GM19025 (cell line): ENCODE results near the gene THBS2.
"Not testable (repeated sequence)": the region's sequence is repeated elsewhere in the genome, so short reads cannot be mapped to it uniquely, and the experiment has no call there.

Experiments used
- ATAC-seq: cut with Tn5 transposase; IDR thresholded peaks from one replicate; pipeline ENCODE4 v1.9.1; 2021; ENCODE audit warnings: mild to moderate bottlenecking, low read depth, moderate library complexity; ENCODE audit not compliant: unreplicated experiment

Gene THBS2

DNA sequence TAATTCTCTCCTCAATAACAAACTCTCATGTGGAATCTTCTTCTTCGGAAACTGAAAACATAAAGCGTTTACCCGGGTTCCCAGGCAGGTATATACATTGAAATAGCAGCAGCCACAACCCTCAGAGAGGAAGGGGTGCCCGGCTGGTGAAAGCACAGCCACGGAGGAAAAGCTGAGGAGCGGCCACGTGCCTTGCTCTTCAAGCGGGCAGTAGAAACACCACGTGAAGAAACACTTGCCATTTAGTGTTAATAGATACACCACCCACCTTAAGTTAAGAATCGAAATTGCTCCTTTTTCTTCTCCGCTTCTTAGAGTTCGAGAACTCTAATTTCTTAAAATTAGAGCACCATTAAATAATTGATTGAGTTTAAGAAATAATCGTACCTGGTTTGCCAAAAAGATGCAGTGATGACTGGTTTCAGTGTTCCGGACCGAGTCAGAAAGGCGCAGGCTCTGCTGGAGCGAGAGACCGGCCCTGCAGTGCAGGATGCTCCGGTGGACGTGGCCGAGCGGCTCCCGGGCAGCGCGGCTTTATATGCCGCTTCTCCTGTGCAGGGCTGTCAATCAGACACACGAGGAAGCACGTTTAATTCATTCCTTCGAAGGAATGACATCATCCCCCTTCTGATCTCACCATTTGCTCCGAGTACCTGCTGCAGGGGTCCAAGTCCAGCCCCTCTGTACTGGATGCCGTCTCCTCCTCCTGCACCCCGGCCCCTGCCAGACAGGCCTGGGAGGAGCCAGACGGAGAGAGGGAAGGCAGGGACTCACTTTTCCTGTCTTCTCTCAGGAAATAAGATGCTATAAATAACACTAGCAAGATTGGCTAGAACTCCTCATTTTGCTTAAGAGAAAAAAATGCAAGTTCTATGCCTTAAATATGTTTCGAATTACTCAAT is at the start of gene THBS2:
THBS2 (minus strand) TSS at position 510 of the 902 bp plus-strand sequence. CDS start 3,062 bp downstream, outside the sequence.
- no peak for ATAC-seq

DNA sequence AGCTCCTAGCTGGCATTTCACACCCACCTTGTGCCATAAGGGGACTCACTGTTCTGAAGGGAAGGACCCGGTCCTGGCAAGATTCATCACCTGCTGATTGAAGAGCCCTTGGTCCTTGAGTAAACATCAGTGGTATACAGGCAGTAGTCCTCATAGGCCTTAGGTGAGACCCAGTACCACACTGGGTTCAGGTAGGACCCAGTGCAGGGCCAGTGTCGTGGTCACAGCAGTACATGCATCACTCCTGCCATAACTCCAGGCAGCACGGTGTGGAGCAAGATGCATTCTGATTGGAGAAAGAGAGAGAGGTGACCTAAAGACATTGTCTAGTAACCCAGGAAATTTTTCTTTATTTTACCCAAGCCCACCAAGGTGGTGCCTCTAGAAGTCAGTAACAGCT is 49.1 kb upstream of the THBS2 start:
- no peak for ATAC-seq

DNA sequence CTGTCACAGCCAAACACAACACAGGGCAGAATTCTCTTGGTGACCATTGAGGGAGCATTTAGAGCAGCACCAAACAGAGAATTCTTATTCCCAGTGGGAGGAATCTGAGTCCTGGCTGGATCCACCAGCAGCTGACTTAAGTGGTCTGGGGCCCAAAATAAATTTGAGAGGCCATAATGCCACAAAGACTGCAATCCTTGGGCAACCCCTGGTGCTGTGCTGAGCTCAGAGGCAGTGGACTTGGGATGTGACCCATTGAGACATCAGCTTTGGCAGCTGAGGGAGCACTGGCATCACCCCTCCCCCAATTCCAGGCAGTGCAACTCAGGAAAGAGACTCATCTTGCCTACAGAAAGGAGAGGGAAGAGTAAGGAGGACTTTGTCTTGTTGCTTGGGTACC is 48.6 kb upstream of the THBS2 start:
- ATAC-seq = no peak

DNA sequence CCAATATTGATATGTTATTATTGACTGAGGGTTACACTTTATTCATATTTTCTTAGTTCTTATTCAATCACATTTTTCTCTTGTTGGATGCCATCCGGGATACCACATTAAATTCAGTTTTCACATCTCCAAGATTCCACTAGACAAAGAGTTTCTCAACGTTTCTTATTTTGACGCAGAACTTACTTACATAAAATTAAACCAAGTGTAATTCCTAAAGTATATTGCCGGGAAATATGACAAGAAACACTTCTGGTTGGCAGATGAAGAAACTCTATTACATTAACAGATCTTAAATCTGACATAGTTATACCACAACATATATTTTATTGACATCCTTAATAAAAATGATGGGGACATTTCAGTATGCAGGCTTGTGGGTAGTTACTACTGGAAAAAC is 47.3 kb upstream of the THBS2 start:
- ATAC-seq = no peak

DNA sequence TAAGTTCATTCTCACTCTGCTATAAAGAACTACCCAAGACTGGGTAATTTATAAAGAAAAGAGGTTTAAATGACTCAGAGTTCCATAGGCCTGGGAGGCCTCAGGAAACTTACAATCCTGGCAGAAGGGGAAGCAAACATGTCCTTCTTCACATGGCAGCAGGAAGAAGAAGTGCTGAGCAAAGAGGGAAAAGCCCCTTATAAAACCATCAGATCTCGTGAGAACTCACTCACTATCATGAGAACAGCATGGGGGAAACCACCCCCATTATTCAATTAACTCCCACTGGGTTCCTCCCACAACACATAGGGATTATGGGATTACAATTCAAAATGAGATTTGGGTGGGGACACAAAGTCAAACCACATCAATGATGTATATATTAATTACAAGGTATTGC is 45.0 kb upstream of the THBS2 start:
- ATAC-seq = not testable (repeated sequence)

DNA sequence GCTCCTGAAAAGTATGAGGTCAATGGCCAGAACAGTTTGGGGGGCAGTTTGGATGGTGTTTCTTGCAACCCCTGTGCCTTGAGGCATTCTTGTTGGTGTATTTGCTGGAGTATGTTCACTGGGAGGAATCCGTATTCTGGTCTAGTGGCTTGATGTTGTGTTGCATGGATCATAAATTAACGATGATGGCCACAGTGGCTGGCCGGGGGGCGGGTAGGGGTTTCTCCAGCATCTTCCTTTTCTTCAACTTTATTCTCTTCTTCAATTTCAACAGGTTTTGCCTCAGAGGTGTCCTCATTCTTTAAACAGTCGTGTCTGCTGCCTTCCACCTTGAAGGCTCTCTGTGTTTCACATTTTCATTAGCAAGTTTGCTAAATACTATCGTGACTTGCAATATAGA is 43.0 kb upstream of the THBS2 start:
- ATAC-seq = no peak

DNA sequence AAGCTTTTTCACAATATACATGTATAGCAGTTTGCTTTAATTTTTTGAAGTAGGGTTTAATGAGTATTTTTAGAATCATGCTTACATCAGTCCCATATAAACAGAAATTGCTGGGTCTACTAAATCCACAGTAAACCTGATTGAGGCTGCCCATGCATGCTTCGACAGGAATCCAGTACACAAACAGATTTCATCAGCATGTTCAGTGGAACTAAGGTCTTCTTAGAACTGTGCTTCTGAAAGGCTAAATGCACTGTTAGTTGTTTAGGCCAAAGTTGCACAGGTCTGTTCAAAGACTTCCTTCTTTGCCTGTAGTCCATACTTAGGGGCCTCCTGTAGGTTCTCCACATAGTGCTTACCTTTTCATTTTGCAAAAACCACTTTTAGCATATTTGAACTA is 42.5 kb upstream of the THBS2 start:
- no peak for ATAC-seq

DNA sequence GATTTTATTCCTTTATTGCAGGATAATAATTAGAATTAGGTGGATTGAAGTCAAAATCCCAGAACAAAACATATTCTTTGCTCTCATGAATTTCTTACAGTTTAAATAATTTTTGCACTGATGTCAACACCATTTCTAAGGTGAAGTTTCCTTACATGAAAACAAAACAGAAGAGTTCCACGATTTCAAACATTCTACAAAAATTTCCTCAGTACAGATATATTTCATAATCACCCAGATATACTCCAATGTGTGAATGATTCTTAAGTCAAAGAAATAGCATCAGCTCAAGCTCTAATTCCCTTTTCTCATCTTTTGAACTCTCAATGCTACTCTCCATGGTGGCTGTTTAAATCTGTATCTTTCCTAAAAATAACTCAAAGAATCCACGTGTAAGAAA is 39.5 kb upstream of the THBS2 start:
- no peak for ATAC-seq

DNA sequence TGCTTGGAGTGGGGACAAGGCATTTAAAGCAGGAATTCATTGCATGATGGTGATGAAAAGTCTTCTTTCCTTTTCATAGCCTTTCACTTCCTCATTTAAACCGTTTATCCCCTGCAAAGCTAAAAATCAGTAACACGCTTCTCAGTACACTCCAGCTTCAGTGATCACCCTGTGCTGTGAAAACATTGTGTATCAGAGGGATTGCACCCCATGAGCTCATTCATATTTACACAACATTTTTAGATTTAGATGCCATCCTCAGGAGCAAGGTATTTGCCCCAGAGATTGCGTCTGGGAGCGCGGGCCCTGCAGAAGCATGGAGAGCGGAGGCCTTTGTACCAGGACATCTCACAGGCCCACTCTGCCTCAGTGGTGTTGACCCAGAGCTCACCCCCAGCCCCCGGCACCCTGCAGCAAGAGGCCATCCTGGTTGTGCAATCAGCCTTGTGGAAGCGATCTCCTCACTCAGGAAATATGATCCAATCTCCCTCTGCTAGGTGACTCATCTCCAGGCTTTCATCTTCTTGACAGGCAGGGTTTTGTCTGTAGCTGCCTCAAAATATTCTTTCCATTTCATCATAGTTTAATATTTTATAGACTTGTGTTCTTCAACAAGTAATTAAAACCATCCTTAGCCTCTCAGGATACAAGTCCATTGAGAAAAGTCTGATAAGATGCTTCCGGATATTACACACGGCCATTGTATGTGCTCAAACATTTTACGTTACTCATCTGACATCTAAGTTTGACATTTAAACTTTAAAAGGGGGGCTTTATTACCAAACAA is 38.9 kb upstream of the THBS2 start:
- no peak for ATAC-seq

DNA sequence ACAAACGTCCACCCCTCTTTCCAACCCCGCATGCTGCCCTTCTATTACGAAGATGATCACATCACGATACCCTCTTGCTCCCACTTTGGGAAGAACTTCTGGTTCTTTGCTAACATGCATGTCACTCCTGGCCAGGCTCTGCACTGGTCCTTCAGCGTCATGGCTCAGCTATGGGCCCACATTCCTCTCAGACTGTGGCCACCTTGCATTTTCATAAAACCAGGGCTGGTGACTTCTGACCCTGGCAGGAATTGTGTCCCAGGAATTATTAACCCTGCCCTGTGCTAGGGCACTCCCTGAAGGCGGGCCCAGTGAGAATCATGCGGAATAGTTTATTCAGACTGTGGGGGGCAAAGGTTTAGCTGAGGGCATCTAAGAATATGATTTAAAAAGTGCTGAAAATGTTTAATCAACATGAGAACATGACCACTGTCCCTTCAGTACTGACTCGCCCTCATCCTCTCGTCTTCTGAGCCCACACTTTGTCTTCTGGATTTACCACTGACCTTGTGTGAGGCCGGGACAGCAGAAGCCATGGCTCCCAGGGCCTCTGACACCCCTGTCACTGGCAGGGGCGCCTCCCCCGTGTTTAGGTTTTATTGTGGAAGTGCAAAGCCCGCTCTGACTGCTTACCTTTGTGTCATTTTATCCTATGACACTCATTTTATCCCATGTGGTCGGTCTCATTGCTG is 38.1 kb upstream of the THBS2 start:
- ATAC-seq = no peak

DNA sequence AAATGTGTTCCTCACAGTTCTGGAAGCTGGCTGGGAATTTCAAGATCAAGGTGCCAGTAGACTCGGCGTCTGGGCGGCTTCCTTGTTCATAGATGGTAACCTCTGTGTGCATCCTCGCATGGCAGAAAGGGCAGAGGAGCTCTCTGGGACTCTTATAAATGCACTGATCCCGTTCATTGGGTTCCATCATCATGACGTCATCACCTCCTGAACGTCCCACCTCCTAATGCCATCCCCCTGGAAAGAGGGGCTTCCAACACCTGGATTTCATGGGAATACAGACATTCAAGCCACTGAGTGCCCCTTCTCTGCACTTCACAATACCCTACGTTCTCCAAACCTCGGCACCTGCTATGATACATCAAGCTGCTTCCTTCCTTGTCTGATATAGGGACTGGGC is 37.5 kb upstream of the THBS2 start:
- ATAC-seq = no peak

DNA sequence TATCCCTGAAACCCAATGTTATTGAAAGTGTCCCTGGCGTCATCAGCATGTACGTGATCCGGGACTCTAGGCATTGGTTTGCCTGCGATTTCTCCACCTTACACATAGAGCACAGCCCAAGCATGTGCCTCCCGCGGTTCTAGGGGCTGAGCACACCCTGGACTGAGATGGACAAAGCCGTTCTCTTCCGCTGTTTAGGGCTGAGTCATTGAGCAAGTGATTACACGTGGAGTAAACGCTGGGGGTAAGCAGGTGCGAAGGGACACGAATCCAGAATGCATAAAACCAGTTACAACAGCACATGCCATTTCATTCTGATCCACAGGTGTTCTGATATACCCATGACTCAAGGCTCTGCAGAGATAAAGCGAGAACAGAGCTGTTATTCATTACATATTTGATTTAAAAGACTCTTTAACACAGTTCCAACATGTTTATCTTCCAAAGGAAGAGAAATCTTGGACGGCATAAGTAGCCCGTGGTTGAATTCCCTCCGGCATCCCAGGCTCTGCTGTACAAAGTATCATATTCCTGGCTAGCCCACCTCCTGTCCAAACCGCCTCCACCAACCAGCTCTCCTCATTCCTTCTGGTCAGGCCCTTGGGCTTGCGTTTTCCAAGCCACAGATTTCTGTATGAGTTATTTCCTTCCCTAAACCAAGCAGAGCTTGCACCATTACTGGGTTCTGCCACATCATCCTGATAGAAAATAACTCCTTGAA is 36.1 kb upstream of the THBS2 start:
- ATAC-seq = no peak

DNA sequence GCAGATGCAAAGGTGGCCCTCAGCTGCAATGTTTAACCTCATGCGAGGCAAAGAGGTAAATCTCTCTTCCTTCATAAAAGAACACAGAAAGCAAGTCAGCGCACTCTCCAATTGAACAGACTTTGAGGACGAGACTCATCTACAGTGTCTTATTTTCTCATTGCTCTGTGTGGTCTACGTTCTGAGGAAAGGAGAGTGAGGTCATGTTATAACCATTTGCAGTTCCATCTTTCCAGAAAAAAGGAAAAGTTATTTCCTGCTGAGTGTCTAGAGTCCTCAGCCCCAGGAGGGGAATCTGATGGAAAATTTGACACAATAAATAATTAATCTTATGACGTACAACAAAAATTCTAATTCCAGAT is 35.6 kb upstream of the THBS2 start:
- no peak for ATAC-seq

DNA sequence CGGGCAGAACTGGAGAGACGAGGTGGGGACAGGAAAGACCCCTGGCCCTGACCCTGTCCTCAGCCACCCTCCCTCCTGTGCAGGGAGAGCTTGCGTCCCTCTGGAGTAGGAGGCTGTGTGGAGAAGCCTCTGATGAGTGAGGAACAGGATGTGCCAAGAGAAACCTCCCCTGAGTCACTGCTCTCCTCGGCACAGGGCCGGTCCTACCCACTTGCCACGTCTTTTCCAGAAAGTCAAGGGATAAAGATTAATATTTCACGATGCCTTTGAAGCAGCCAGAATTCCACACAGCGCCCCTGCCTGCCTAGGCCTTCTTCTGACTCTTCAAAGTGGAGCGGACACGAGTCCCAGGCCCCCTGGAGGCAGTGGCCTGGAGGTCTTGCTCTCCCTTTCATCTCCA is 34.9 kb upstream of the THBS2 start:
- no peak for ATAC-seq

DNA sequence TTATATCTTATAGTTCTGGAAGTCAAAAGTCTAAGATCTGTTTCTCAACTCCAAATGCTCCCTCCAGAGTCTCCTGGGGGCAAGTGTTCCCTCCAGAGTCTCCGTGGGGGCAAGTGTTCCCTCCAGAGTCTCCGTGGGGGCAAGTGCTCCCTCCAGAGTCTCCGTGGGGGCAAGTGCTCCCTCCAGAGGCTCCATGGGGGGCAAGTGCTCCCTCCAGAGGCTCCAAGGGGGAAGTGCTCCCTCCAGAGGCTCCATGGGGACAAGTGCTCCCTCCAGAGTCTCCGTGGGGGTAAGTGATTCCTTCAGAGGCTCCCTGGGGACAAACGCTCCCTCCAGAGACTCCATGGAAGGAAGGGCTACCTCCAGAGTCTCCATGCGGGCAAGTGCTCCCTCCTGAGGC is 34.0 kb upstream of the THBS2 start:
- no peak for ATAC-seq

DNA sequence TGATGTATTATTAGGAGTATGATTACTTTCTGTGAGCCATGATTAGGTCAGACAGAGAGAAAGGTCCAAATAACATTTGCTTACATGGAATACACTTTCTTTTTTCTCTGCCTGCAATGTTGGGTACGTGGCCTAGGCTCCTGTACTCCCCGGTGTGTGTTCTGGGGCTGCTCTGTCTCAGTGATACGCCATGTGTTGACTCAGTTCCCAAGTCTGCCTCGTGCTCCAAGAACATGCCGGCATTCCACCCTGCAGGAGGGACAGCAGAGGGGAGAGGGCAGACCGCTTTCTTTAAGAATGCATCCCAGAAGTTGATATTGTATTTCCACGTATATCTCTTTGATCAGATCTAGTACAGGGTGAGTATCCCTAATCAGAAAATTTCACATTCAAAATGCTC is 33.3 kb upstream of the THBS2 start:
- ATAC-seq = no peak

DNA sequence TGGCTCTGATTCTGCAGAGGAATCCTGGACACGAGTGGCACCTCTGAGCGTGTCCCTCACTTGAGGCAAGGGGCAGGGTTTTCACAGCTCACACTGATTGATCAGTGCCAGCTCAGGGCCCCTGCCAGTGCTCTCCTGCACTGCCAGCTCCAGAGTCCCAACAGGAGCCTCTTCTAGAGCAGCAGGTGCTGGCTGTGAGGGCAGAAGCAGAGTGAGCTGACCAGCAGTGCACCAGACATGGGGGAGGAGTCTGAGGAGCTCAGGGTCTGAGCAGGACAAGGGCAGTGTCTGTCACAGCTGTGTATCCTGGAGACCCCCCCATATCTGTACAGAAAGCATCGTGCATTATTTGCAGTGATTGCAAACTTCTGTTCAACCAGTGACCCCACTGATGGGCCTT is 31.5 kb upstream of the THBS2 start:
- no peak for ATAC-seq

DNA sequence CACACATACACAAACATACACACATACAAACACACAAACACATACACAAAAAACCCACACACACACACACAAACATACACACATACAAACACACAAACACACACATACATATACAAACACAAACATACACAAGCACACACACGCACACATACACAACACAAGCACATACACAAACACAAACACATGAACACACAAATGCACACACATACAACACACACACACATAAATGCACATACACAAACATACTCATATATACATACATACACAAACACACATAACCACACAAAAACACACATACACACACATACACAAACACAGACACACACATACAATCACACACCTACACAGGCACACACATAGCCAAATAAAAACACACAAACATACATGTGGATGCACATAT is 30.3 kb upstream of the THBS2 start:
- no peak for ATAC-seq

DNA sequence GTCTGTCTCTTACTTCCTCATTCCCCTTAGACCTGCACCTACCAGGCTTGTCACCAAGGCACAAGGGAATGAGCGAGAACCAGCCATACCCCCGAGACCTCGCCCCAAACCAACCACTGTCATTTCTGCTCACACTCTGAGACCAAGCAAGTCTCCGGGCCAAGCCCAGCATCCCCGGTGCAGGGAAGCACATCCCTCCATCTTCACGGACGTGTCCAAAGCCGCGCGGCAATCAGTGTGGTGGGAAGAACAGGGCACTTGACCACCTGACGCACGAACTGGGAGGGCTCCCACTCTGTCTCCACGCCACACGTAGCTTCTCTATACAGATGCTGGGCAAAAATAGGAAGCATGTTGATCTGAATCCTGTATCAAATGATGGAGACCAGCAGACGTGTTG is 28.4 kb upstream of the THBS2 start:
- ATAC-seq = no peak

DNA sequence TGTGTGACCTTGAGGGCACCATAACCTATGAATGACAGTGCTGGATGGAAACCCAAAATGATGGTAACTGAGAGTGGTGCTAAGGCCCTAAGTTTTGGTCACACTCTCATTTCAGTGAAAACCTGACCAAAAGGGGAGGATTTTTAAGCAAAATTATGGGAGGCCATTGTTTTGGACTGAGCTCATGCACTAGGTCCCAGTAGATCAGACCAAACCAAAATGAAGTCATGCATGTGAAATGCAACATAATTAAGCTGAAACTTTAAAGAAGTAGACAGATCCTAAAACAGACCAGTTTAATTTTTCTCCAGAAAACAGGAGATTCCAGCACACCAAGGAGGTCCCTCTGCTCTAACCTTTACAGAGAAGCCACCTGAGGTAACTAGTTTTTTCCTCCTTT is 24.0 kb upstream of the THBS2 start:
- no peak for ATAC-seq

DNA sequence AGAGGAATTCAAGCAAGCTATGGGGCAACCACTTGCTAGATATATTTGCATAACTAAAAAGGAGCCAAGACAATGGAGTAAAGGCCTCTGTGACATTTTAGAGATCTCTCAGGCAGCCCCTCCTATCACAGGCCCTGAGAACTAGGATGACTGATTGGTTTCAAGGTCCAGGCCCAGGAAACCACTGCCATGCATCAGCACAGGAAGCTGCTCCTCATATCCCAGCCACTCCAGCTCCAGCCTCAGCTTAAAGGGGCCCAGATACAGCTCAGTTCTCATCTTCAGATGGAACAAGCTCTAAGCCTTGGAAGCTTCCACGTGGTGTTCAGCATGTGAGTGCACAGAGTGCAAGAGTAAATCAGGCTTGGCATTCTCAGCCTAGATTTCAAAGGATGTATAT is 21.1 kb upstream of the THBS2 start:
- ATAC-seq = no peak
